Stimulated activated CD8-positive, alpha-beta memory T cell treated with anti-CD3 and anti-CD28 coated beads, Interleukin-4, amount 100 ng/mL, for 48 hours (primary cell): Measurements from ENCODE around the gene TMEM132A.

ENCODE experiments used
- DNase-seq: peaks from one replicate; pipeline ENCODE4 v3.0.0-alpha.2; 2020

The TMEM132A gene

DNA sequence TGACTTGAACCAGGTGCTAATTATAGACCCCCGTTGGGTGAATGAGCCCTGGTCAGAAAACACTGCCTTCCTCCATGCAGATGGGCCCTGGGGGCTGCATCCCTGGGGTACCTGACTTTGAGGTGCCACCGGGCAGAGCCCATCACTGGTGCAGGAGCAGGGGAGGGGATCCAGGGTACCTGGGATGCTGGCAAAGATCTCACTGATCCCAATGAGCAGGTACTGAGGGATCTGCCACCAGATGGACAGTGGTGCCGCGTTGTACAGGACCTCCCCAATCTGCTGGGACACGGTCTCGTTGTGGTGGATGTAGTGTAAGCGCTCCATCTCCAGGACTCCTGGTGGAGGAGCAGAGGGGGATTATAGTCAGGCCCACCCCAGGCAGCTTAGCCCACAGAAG lies 15.0 kb downstream of the TMEM132A start:
- no peak for DNase-seq

DNA sequence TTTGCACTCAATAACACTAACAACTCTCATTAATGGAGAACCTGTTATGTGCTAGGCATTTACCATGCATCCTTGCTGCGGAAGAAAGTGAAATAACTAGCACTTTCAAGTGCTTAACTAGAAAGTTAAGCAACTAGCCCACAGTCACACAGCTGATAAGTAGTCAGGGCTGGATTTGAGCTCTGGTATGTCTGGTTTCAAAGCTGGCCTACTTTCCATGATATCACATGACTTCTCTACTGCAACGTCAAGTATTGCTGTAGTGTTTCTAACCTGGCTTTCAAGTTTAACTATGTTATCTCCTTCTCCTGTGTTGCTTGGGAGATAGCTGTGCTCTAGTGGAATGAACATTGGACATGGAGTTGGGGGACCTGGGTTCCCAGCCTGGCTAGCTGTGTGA lies 15.6 kb downstream of the TMEM132A start:
- DNase-seq = no peak

DNA sequence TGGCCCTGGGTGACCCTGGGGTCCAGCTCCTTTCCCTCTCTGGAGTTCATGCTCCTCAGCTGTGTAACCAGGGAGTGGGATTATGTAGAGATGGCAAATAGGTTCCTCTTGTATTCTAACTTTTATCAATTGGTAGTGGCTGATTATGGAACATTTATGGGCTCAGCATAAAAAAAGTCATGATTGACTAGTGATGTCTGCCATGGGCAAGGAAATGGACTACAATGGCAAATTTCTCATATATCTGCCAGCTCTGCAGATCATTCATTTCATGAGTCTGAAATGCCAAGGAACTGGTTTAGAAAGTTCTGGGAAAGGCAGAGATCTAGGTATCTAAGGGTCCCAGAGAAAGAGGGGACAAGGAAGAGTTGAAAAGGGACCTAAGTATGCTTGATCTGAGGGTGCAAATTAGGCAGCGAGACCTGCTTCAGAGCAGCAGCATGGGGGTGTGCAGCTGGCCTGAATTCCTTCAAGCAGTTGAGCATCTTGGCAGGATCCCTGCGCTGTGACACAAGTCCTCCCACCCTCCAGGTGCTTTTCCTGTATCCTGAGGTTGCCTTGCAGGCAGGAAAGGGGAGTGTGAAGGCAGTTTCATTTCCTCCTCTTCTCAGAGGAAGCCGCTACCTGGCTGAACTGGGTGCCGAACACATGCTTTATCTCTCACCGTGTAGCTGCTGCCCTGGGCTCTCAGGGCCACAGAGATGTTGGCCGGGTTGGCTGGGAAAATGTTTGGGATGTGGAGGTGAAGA lies 17.3 kb downstream of the TMEM132A start:
- no peak for DNase-seq

DNA sequence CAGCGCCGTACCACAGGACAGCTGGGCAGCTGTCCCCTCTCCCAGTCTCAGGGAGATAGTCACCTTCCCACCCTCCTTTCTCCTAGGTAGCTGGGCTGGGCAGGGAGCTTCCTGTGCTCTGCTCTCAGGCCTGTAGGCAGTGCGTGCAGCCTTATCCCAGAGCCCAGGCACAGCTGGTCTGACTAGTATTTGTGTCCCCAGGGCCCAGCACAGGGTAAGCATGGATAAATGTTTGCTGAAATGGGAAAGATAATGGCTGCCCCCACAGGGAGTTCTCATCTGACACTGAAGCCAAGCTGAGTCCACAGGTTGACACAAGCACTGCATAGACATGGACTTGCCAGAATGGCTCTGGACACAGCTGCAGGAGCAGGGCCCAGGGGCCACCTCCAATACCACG lies 18.0 kb downstream of the TMEM132A start:
- DNase-seq = no peak

DNA sequence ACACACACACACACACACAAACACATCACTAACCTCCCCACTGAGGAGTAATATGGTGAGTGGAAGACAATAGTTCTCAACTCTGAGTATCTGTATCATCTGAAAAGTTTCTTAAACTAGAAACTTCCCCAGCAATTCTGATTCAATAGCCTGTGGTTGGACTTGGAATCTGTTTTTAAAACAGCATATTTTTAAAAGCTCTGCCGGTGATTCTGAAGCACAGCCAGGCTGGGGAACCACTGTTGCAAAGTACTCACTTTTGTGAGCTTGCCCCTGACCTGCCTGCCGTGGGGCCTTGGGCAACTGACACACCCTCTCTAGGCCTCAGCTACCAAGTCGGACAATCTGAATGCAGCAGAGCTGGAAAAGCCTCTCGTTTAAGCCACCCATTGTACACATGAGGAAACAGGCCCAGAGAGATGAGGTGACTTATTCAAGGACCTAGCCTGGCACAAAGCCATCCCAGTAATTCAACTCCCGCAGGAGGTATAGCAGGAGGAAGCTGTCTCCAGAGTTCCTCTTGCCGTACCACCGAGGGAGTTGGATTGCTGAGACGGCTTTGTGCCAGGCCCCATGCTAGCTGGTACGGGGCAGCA lies 18.8 kb downstream of the TMEM132A start:
- DNase-seq = no peak

DNA sequence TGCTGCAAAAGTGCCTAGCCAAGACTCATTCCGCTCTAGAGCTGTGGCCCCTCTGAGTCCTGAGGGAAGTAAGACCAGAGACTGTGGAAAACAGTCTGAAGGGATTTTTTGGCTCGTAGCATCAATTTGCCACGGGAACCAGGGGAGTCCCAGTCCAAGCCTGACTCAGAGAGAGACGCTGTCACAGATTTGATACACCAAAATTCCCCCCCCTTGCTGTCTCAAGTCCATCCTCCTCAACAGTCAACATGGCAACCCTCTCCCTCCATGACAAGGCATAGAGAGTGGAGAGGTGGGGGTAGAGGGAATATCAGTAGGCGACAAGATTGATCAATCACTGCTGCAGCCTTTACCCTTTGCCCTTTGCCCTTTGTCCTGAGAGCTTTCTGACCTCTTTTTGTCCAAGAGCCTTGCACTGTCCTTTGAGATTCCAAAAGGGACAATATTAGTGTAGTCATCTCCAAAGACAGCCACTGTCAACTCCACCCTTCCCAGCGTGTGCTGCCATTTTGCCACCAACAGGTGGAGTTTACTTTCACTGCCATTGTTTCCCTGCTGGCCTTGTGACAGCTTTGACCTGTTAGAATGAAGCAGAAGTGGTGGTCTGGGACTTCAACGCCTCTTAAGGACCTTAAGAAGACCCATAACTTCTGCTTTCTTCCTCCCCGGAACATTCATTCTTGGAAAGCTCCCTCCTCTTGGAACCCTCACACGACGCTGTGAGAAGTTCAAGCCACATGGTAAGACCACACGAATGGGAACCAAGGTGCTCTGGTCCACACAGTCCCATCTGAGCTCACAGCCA lies 20.4 kb downstream of the TMEM132A start:
- DNase-seq = no peak

DNA sequence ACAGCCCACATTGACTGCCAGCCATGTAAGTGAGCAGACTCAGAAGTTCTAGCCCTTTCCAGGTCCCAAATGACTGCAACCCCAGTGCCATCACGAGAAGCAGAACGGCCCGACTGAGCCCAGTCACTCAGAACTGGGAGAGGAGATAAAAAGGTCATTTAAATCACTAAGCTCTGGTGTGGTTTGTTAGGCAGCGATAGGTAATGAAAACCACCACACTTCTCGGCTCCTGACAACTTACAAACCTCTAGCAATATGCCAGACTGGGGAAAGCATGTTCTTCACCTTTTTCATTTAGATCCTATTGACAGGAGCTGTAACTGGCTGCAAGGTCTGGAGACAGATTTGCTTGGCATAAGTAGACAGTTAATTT lies 21.0 kb downstream of the TMEM132A start:
- DNase-seq = no peak

DNA sequence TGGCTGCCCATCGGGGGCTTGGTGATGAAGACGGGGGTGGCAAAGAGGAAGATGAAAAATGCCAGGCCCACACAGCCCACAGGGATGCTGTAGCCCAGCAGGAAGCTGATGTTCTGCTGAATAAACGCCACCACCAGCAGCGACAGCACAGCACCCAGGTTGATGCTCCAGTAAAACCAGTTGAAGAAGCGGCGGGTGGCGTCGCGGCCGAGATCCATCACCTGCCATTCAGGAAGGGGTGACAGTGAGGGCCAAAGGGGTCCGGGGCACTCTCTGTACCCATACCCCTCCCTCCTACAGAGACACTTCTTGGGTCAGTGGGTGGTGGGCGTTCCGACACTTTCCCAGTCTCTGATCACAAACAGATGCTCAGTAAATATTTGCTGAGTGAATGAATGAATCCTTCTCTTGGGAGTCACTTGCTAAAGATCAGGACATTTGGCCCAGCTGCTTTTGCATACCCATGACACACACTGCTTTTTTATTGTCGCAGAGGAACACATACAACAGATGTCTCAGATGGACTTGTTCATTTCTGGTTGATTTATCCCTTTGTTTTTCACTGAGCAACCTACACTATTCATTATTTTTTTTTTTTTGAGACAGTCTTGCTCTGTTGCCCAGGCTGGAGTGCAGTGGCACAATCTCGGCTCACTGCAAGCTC lies 22.5 kb downstream of the TMEM132A start:
- no peak for DNase-seq

DNA sequence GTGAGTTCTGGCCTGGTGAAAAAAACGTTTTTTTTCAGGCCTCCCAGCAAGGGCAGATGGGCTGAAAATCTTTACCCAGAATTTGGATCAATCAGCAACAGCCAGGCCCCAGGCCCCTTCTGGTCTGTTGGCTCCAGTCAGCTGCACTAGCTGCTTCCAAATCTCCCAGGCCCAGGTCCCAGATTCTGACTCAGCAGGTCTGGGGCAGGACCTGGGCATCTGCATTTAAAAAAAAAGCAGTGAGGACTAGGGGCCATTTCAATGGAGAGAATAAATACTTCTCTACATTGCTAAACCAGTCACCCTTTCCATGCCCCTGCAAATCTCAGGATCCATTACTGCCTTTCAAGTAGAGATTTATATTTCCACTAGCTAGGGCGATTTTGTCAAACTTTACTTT lies 23.4 kb downstream of the TMEM132A start:
- DNase-seq = no peak

DNA sequence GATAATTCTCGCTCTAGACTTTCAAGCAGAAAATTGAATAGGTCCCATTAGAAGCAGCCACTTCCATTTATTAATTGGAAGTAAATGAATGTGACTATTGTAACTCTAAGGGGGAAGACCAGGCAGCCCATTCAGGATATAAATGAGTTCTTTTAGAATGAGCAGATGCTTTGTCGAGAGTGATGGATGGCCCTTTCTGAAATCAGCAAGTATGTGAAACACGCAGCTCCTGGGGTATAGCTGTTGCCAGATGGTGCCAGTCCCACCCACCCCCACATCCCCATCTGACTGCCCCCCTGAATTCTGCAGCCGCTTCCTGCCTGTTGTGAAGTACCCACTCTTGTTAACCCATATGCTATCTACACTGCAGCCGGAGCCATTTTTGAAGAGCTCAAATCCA lies 24.0 kb downstream of the TMEM132A start:
- no peak for DNase-seq

DNA sequence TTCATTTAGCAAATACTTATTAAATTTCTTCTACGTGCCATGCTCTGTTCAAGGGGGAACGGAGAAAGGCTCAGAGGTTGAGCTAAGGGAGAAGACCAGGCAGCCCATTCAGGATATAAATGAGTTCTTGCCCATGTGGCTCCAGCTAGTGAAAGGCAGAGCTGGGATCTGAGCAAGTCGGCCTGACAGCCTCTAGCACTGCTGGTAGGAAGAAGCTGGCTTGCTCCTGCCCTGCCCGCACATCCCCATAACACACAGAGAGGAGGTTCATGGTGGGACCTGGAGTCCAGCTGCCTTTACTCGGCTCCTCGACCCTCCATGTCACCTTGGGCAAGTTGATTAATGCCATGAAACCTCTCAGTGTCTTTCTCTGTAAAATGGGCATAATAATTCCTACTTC lies 25.8 kb downstream of the TMEM132A start:
- DNase-seq = no peak

DNA sequence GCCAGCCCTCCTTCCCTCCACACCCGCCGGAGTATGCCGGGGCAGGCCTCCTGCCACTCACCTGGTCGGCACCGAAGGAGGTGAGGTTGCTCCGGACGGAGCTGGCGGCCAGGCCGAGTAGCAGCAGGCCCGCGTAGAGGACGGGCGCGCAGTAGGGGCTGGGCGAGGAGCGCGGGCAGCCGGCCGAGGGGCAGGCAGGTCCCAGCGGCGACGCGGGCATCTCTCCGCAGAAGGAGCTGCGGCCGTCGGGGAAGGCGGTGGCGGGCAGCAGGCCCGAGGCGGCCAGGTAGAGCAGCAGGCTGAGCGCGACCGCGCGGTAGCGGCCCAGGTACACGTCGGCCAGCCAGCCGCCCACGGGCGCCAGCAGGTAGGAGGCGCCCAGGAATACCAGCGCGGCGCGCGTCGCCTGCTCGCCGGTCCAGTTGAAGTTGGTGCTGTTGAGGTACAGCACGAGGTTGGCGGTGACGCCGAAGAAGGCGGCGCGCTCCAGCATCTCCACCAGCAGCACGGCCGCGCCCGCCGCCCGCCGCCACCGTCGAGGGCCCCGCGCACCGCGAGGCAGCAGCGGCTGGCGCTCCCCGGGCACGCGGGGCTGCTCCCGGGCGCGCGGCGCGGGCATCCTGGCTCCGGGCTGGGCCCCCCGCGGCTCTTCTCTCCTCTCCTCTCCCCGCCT lies 26.8 kb downstream of the TMEM132A start:
- DNase-seq = peak; percentile 42

DNA sequence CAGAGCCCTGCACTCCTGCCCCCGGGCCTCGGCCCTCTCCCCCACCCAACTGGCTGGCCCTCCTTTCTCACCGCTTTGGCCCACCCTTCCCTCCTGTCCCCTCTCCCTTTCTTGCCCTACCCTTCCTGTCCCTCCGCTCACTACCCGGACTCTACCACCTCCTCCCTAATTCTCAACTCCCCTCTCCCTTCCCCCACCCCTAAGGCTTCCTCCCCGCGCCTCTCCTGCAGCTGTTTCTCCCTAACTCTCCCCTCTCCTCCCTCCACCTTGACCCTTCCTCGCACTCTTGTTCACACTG lies 27.3 kb downstream of the TMEM132A start:
- no peak for DNase-seq

DNA sequence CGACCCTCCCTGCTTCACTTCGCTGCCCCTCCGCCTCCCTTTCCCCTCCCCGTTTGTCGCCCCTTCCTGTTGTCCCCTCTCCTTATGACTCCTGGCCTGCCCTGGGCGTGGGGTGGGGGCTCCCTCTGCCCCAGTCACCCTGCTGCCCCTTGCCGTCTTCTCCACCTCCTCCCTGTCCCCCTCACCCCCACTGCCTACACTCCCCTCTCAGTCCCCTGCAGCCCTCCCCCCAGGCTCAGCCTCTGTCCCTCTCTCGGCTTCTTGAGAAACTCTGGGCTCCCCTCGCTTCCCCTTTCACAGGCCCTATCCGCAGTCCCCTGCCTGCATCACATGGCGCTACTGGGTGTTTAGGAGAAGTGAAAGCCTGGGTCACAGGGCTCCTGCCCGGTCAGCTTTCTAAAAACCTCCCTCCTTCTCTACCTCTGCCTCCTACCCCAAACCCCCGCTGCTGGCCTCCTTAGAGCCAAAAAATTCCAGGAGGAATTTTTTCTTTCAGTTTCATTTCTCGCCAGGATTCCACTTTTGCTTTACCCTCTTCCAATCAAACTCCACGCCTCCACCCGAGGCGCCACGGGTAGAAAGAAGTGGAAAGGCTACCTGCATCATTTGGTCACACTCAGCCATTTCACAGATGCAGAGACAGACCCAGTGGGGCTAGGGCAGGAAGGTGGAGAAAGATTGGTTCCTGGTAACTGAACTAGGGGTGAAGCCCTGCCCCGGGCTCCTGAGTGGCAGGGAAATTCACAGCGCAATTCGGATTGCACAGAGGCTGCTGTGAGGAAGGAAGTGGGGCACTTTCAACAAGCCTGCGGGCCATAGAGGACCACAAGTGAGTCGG lies 27.9 kb downstream of the TMEM132A start, which contains the start of gene SLC15A3:
Gene SLC15A3, minus strand, starts transcription at position 273 of the 838 bp plus-strand sequence. CDS start 625 bp downstream, outside the sequence.
- DNase-seq = peak; percentile 49

DNA sequence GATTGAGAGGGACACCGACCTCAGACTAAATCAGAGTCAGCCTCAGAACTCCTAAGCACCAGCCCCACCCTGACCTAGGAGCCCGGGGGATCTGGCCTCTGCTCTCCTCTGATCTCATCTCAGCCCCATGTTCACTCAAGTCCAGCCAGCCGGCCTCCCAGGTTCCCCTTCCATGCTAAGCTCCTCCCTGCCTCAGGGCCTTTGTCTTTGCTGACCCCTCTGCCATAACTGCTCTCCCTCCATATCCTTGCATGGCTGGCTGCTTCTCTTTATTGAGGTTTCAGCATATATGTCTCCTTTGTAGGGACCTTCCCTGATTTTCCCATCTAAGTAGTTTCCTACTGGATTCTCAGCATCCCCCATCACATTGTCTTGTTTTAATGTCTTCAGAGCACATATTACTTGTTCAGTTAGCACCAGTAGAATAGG lies 28.5 kb downstream of the TMEM132A start:
- DNase-seq = no peak

DNA sequence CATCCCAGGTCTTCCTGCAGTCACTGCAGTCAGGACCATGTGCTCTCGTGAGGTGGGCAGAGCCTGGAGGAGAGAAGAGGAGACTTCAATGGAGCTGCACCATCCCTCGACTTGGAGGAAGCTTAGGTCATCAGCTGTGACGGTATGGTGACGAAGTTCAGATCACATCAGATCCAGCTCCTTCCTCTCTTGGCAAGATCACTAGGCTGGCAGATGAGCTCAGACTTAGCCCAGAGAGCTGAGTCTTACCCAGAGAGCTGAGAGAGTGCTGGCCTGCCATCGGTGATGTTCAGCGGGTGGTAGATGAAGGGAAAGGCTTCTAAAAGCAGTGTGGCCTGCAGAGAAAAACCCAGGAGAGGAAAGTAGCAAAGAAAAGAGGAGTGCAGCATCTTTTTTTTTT lies 29.5 kb downstream of the TMEM132A start:
- DNase-seq = no peak

DNA sequence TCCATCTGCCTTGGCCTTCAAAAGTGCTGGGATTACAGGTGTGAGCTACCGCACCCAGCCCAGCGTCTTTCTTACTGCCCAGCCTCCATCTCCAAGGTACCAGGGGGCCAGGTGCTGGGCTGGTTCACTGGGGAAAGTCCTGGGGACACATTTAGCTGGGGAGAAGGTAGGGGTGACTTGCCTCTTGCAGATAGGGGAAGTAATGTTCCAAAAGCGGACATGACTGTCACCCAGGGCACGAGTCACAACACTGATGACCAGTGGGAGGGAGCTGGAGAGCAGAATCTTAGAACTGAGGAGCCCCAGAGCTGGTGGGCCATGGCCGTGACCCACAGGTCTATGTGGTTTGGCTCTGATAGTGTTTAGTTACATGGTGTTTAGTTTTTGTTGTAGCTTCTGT lies 30.2 kb downstream of the TMEM132A start:
- DNase-seq = no peak

DNA sequence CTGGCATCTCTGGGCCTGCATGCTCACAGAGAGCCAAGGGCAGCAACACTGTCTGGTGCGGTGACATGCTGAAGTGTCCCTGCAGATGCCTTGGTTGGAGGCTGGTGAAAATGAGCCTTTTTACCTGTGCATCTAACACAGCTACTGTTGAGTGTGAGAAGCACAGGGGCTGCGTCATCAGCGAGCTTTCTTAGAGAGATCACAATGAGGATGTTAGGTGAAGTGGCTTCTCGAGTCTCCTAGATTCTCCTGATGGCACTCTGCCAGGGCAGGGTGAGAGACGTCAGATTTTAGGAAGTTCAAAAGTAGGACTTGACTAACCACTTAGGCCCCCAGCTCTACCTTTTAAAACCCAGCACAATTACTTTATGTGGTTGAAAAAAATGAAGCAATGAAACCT lies 31.3 kb downstream of the TMEM132A start:
- no peak for DNase-seq

DNA sequence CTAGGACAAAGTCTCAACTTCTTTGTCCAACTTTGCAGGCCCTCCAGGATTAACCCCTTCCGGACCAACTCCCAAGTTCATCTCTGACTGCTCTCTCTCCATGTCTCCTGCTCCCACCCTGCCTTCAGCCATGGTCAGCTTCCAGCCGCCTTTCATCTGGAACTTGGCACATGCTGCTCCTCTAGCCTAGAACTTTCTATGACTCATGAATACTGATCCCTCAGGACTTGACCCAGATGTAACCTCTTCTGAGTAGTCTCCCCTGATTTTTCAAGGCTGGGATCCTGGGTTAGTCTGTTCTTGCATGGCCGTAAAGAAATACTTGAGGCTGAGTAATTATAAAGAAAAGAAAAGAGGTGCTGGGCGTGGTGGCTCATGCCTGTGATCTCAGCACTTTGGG lies 32.9 kb downstream of the TMEM132A start:
- no peak for DNase-seq

DNA sequence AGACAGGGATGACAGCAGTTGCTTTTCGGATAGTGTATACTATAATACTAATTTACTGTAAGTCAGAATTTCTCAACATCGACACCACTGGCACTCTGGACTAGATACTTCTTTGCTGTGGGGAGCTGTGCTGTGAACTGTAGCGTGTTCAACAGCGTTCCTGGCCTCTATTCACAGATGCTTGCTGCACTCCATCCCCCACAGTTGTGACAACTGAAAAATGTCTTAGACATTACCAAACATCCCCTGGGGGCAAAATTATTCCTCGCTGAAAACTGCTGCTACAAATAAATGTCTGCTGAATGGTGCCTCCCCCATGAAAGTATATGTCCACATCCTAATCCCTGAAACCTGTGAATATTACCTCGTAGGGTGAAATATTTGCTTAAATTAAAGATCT lies 35.2 kb downstream of the TMEM132A start:
- DNase-seq = no peak

DNA sequence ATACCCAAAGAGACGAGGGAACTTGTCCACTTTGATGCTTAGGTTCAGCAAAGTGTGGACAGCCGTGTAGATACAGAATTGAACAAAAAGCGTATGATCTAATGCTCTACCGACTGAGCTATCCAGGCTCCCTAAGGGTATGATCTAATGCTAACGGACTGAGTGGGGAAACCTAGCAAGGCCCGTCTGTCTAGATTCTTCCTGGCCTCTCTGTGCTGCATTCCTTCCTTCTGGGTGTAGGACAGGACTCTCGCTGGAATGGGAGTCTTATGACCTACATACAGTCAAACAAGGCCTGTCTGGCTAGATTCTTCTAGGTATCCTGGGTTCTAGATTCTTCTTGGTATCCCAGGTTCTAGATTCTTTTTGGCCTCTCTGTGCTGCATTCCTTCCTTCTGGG lies 36.1 kb downstream of the TMEM132A start:
- no peak for DNase-seq

DNA sequence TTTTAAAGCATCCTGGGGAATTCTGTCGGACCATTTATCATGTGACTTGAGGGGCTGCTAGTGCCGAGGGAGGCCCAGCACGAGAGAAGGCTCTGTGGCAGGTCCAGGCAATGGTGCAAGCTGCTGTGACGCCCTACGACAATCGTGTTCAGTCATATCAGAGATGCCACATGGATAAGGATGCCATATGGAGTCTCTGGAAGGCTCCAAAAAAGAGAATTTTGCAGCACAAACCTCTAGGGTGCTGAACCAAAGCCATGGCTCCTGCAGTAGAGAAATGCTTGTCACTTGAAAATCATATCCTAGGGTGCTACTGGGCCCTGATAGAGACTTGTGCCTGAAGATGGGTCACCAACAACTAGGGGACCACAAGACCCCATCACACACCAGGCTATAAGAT lies 40.5 kb downstream of the TMEM132A start:
- DNase-seq = no peak
